ENCODE data around the gene BARX1.

BARX1 gene

GRCh38 chr9:93906195-93906880 lies 48.8 kb downstream of the BARX1 start:
- CTCF ChIA-PET = no interaction called here
- TF ChIP-seq CTCF (IDR thresholded peaks at IDR 0.05; ENCODE audit: control extremely low read depth, extremely low read depth, low read depth, missing control alignments) = no peak
- DNase-seq (ENCODE audit: extremely low spot score) = no peak
- POLR2A ChIA-PET = no interaction called here

- DNase-seq (ENCODE audit: extremely low spot score) = no peak
- POLR2A ChIA-PET = no interaction called here
- CTCF ChIA-PET = no interaction called here
- no peak for TF ChIP-seq CTCF (IDR thresholded peaks at IDR 0.05; ENCODE audit: control extremely low read depth, extremely low read depth, low read depth, missing control alignments)
These were observed 49.6 kb downstream of the BARX1 start for GRCh38 chr9:93905473-93906133.

GRCh38 chr9:93904649-93905472 lies 50.3 kb downstream of the BARX1 start:
- CTCF ChIA-PET = no interaction called here

DNA sequence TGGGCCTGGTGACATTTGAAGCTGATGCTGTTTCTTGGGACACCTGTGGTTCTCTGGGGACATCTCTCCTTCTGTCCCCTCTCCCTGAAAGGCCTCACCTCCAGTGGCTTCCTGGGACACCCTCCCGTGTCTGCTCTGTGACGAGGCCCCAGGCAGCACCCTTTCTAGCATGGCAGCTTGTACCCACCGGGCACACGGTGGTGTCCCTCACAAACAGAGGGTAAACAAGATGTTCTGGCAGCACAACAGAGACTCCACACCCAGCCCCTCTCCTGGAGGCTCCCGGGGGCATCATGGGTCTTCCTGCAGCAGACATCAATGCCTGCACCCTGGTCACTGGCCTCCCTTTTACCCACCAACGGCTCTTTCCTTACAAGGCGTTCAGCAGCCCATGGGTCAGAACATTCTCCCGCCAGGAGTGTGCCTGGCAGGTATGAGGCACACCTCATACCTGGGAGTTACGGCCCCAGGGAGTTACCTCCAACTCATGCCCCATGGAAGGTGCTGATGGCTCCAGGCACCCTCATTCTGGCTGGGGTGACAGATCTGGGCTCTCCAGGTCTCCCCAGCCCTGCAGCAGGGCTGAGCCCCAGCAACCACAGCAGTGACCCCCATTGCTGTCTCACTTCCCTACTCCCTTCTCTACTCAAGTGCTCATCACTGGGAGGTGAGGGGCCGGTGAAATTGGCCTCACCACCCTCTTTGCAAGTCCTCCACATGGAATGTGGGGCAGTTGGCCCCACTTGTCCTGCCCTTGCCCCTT lies 51.1 kb downstream of the BARX1 start:
- TF ChIP-seq CTCF (IDR thresholded peaks at IDR 0.05; ENCODE audit: control extremely low read depth, extremely low read depth, low read depth, missing control alignments) = no peak
- CTCF ChIA-PET = no interaction called here
- POLR2A ChIA-PET = no interaction called here
- no peak for DNase-seq (ENCODE audit: extremely low spot score)

More at GRCh38 chr9:93904649-93905472, 50.3 kb downstream of the BARX1 start:
- POLR2A ChIA-PET = no interaction called here
- no peak for DNase-seq (ENCODE audit: extremely low spot score)
- no peak for TF ChIP-seq CTCF (IDR thresholded peaks at IDR 0.05; ENCODE audit: control extremely low read depth, extremely low read depth, low read depth, missing control alignments)

DNA sequence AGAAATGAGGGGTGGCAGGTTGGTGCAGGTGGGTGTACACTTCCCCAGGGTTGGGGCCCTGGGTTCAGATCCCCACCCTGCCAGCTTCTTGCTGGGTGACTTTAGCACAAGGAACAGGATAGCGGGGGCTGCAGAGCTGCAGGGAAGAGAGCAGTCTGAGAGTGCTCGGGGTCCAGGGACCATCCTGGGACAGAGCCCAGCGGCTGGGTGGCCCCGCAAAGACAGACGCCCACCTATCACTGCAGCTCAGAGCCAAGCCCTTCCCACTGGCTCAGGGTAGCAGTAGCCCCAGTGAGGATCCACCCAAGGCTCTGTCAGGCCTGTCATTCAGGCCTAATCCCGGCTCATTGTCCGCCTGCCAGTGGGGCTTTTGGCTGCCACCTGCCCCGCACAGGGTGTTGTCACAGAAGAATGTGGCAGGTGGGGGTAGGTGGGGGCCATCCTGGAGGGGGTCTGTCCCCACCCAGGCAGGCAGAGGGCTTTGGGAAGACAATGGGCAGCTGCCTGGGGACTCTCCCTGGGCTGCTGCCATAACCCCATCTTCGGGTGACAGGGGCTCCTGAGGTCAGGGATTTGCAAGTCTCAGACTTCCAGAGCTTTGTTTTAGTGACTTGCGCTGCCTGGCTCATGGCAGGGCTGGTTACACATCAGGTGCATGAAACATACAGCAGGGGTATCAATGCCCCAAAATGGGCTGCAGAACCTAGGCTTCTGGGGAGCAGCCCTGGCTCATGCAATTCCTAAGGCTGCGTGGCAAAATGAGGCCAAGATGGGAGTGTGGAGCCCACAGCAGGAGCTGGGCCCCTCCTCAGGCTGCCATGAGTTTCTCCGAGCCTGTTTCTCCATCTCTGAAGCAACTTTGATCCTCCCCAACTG lies 52.1 kb downstream of the BARX1 start:
- no peak for DNase-seq (ENCODE audit: extremely low spot score)
- no peak for TF ChIP-seq CTCF (IDR thresholded peaks at IDR 0.05; ENCODE audit: control extremely low read depth, extremely low read depth, low read depth, missing control alignments)
- POLR2A ChIA-PET = no interaction called here
- CTCF ChIA-PET = interaction anchor here (1.0 kb wide), 1 partner anchor 20 kb away, joined by 3 read pairs; no protein-coding TSS in a partner anchor

Measured in GM10248 (cell line).